Measurements from ENCODE around the gene CD68.

Gene CD68

GRCh38 chr17:7588553-7589203, 9.2 kb downstream of the CD68 start:
- H3K4me2 ChIP-seq (ENCODE audit: low read depth, low read length, poor library complexity, severe bottlenecking) = no peak overlapping the region
- H2AFZ ChIP-seq (ENCODE audit: low read depth, low read length, severe bottlenecking) = no peak overlapping the region
- no peaks in the 10 kb centered on the region for H4K20me1 ChIP-seq (ENCODE audit: low read depth, low read length)
- no peaks in the 10 kb centered on the region for H3K9me2 ChIP-seq (replicated peaks; ENCODE audit: insufficient read depth, low read length)
- H3K4me3 ChIP-seq (ENCODE audit: insufficient read depth, low read length, poor library complexity, severe bottlenecking) = no peak overlapping the region
- H3F3A ChIP-seq (ENCODE audit: insufficient read depth) = no peaks in the 10 kb centered on the region
- H3K27me3 ChIP-seq (ENCODE audit: low read length) = no peaks in the 10 kb centered on the region
- H3K79me2 ChIP-seq (ENCODE audit: insufficient read depth, low read length) = peaks cover 20% of the 10 kb centered on the region
- no peak overlapping the region for H3K27ac ChIP-seq (ENCODE audit: low read depth, low read length)
- H3K36me3 ChIP-seq (ENCODE audit: low read length) = no peaks in the 10 kb centered on the region
- H3K9ac ChIP-seq (ENCODE audit: low read length) = no peak overlapping the region
- TF ChIP-seq EZH2phosphoT487 (conservative IDR thresholded peaks at IDR 0.05; ENCODE audit: low read length) (no peak), CTCF (IDR thresholded peaks at IDR 0.05; ENCODE audit: insufficient read depth, low read length, poor library complexity, severe bottlenecking) (no peak)
- no peaks in the 10 kb centered on the region for H3K9me3 ChIP-seq (ENCODE audit: insufficient read depth, low read length)

DNA sequence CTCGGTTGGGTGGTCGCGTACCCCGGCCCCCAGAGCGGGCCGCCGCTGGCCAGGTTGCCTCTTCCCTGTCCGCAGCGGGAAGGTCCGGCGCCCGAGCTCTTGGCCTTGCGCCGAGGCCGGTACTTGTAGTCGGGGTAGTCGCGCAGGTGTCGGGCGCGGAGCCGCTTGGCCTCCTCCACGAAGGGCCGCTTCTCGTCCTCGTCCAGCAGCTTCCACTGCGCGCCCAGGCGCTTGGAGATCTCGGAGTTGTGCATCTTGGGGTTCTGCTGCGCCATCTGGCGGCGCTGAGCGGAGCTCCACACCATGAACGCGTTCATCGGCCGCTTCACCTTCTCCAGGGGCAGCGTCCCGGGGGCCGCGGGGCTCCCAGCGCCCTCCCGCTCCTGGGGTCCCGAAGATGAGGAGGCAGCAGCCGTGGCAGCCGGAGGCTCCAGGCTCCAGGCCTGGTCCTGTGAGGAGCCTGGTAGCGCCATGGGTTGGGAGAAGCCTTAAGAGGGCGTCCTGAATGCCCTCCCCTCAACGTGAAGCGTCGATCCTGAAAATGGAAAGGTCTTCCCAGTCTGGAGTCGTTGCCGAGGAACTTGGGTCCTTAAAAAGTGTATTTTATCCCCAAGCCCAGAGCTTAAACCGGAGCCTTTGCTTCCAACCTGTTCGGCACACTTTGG, 9.9 kb downstream of the CD68 start:
- 0 out of 2 replicates have a peak, but pooled peaks cover 1% of the 10 kb centered on the region for H3K36me3 ChIP-seq (ENCODE audit: low read length)
- no peak overlapping the region for H3K27ac ChIP-seq (ENCODE audit: low read depth, low read length)
- H3K4me2 ChIP-seq (ENCODE audit: low read depth, low read length, poor library complexity, severe bottlenecking) = no peak overlapping the region

GRCh38 chr17:7589891-7590691, 10.7 kb downstream of the CD68 start, which contains the start of gene SOX15:
TSS of gene SOX15 (minus strand) at chr17:7590094. CDS start at chr17:7589676, 418 bp downstream.
- no peak within 1 kb of the TSS for H3K4me2 ChIP-seq (ENCODE audit: low read depth, low read length, poor library complexity, severe bottlenecking)
- H3K9ac ChIP-seq (ENCODE audit: low read length) = no peak within 1 kb of the TSS
- H3K9me2 ChIP-seq (replicated peaks; ENCODE audit: insufficient read depth, low read length) = no peaks in the 10 kb centered on the region
- no peak within 1 kb of the TSS for H3K27ac ChIP-seq (ENCODE audit: low read depth, low read length)
- no peaks in the 10 kb centered on the region for H3K27me3 ChIP-seq (ENCODE audit: low read length)
- no peaks in the 10 kb centered on the region for H3F3A ChIP-seq (ENCODE audit: insufficient read depth)
- TF ChIP-seq CTCF (IDR thresholded peaks at IDR 0.05; ENCODE audit: insufficient read depth, low read length, poor library complexity, severe bottlenecking) (no peak), EZH2phosphoT487 (conservative IDR thresholded peaks at IDR 0.05; ENCODE audit: low read length) (no peak)
- H3K36me3 ChIP-seq (ENCODE audit: low read length) = peaks cover 6% of the 10 kb centered on the region; the same call in 1 of the 2 replicates
- H3K79me2 ChIP-seq (ENCODE audit: insufficient read depth, low read length) = peaks cover 10% of the 10 kb centered on the region
- no peak within 1 kb of the TSS for H3K4me3 ChIP-seq (ENCODE audit: insufficient read depth, low read length, poor library complexity, severe bottlenecking)
- H4K20me1 ChIP-seq (ENCODE audit: low read depth, low read length) = no peaks in the 10 kb centered on the region
- no peak within 1 kb of the TSS for H2AFZ ChIP-seq (ENCODE audit: low read depth, low read length, severe bottlenecking)
- no peaks in the 10 kb centered on the region for H3K9me3 ChIP-seq (ENCODE audit: insufficient read depth, low read length)

More for the DNA sequence above, 9.9 kb downstream of the CD68 start:
- H3K9me3 ChIP-seq (ENCODE audit: insufficient read depth, low read length) = no peaks in the 10 kb centered on the region
- H3K9me2 ChIP-seq (replicated peaks; ENCODE audit: insufficient read depth, low read length) = no peaks in the 10 kb centered on the region
- no peak overlapping the region for H2AFZ ChIP-seq (ENCODE audit: low read depth, low read length, severe bottlenecking)
- H3K4me3 ChIP-seq (ENCODE audit: insufficient read depth, low read length, poor library complexity, severe bottlenecking) = no peak overlapping the region
- TF ChIP-seq EZH2phosphoT487 (conservative IDR thresholded peaks at IDR 0.05; ENCODE audit: low read length) = no peak
- peak; percentile 58 for TF ChIP-seq CTCF (IDR thresholded peaks at IDR 0.05; ENCODE audit: insufficient read depth, low read length, poor library complexity, severe bottlenecking)
- no peaks in the 10 kb centered on the region for H3K27me3 ChIP-seq (ENCODE audit: low read length)
- peaks cover 18% of the 10 kb centered on the region for H3K79me2 ChIP-seq (ENCODE audit: insufficient read depth, low read length)
- no peaks in the 10 kb centered on the region for H4K20me1 ChIP-seq (ENCODE audit: low read depth, low read length)
- H3K9ac ChIP-seq (ENCODE audit: low read length) = no peak overlapping the region
- H3F3A ChIP-seq (ENCODE audit: insufficient read depth) = no peaks in the 10 kb centered on the region
